ENCODE results near the gene WNT1. TPM values are rescaled to one million over a fixed set of nuclear protein-coding genes. Genes with fewer than 3 reads are reported as not detected.

The WNT1 gene
- total and polyA plus RNA-seq, 3 donors from 2014 or later = 0.62 to 1.4 (median 1.2) TPM

DNA sequence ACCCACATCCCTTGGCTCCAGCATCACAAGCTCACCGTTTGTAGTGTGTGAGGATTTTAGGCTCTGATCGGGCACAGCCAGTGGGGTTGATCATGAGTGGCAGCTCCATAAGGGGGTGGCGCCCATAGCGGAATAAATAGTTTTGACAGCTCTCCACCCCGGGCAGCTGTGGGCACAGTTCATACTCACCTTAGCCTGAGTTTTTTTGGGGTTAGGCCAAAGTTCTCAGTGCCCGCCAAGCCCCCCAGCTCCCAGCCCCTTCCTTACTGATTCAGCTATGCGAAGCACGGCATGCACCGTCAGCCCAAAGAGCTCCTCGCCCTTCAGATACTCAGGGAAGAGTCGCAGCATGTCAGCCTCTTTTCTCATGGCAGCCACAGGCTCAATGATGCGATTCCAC, 46.4 kb downstream of the WNT1 start:
- H3K27me3 ChIP-seq = no peaks in the 10 kb centered on the region
- 81 to 90% methylated on average over 9 to 12 of the region's 12 CpGs for WGBS, 2 donors
- no peaks in the 10 kb centered on the region for H3K36me3 ChIP-seq (ENCODE audit: low read depth, missing control alignments)
- no peak overlapping the region for H3K27ac ChIP-seq
- intact Hi-C loops (cut with DNase I; ENCODE audit: low total_unique reads) = no loop called here
- no peaks in the 10 kb centered on the region for H3K9me3 ChIP-seq
- no peak for DNase-seq
- TF ChIP-seq POLR2A (IDR thresholded peaks at IDR 0.05) = no peak
- TF ChIP-seq, protein P1, sequence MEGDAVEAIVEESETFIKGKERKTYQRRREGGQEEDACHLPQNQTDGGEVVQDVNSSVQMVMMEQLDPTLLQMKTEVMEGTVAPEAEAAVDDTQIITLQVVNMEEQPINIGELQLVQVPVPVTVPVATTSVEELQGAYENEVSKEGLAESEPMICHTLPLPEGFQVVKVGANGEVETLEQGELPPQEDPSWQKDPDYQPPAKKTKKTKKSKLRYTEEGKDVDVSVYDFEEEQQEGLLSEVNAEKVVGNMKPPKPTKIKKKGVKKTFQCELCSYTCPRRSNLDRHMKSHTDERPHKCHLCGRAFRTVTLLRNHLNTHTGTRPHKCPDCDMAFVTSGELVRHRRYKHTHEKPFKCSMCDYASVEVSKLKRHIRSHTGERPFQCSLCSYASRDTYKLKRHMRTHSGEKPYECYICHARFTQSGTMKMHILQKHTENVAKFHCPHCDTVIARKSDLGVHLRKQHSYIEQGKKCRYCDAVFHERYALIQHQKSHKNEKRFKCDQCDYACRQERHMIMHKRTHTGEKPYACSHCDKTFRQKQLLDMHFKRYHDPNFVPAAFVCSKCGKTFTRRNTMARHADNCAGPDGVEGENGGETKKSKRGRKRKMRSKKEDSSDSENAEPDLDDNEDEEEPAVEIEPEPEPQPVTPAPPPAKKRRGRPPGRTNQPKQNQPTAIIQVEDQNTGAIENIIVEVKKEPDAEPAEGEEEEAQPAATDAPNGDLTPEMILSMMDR (IDR thresholded peaks at IDR 0.05) = no peak
- H3K4me1 ChIP-seq = no peaks in the 10 kb centered on the region
- H3K4me3 ChIP-seq = no peak overlapping the region

DNA sequence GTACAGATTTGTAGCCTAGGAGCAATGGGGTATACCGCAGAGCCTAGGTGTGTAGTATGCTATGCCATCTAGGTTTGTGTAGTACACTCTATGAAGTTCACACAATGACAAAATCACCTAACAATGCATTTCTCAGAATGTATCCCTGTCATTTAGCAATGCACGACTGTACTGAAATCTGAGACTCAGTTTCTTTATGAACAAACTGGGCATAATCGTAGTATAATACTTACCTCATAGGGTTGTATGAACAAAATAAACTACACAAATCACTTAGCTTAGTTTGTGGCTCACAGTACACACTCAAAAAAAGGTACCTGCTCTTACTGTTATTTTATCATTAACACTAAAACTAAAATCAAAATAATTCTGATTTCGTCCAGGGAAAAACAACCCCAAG, 47.3 kb downstream of the WNT1 start:
- DNase-seq = no peak
- no peaks in the 10 kb centered on the region for H3K4me1 ChIP-seq
- no peak overlapping the region for H3K4me3 ChIP-seq
- no peaks in the 10 kb centered on the region for H3K36me3 ChIP-seq (ENCODE audit: low read depth, missing control alignments)
- H3K9me3 ChIP-seq = no peaks in the 10 kb centered on the region
- whole genome bisulfite sequencing, 2 donors = 93 to 94% methylated on average over 4 of the region's 4 CpGs
- intact Hi-C loops (cut with DNase I; ENCODE audit: low total_unique reads) = no loop called here
- H3K27ac ChIP-seq = no peak overlapping the region
- no peaks in the 10 kb centered on the region for H3K27me3 ChIP-seq
- TF ChIP-seq, protein P1 (IDR thresholded peaks at IDR 0.05) = no peak
- TF ChIP-seq POLR2A (IDR thresholded peaks at IDR 0.05) = no peak

DNA sequence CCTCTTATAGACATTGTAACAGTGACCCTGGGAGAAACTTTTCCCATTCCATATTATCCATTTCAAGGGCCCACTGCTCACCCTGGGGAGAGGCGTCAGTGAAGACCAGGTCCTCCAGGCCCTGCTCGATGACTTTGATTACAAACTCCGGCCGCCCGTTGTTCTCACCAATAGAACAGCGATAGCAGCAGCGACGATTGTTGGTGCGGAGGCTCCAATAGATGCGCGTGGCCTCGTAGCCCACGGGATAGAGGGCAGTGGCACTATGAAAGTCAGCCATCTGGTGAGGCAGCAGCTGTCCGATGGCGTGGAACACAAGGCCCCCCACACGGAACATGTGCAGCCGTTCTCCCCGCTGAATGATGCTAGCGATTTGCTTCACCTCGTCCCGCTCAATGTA, 48.0 kb downstream of the WNT1 start:
- Histone ChIP-seq H3K36me3 (ENCODE audit: low read depth, missing control alignments) (no peaks in the 10 kb centered on the region), H3K9me3 (no peaks in the 10 kb centered on the region), H3K4me1 (no peaks in the 10 kb centered on the region), H3K27me3 (no peaks in the 10 kb centered on the region), H3K4me3 (no peak overlapping the region), H3K27ac (no peak overlapping the region)
- WGBS, 2 donors = 97% methylated on average over 14 to 21 of the region's 21 CpGs
- DNase-seq = no peak
- intact Hi-C loops (cut with DNase I; ENCODE audit: low total_unique reads) = no loop called here
- TF ChIP-seq, protein P1 (IDR thresholded peaks at IDR 0.05) = no peak
- no peak for TF ChIP-seq POLR2A (IDR thresholded peaks at IDR 0.05)

GRCh38 chr12:49026678-49027480, 48.8 kb downstream of the WNT1 start:
- H3K9me3 ChIP-seq = no peaks in the 10 kb centered on the region
- no peak overlapping the region for H3K27ac ChIP-seq
- 91 to 95% methylated on average over 18 to 26 of the region's 26 CpGs for WGBS, 2 donors
- H3K4me1 ChIP-seq = no peaks in the 10 kb centered on the region
- H3K27me3 ChIP-seq = no peaks in the 10 kb centered on the region
- DNase-seq = no peak
- H3K36me3 ChIP-seq (ENCODE audit: low read depth, missing control alignments) = no peaks in the 10 kb centered on the region
- H3K4me3 ChIP-seq = no peak overlapping the region
- intact Hi-C loops (cut with DNase I; ENCODE audit: low total_unique reads) = no loop called here
- no peak for TF ChIP-seq POLR2A (IDR thresholded peaks at IDR 0.05)
- TF ChIP-seq, protein P1 (IDR thresholded peaks at IDR 0.05) = no peak
